Aorta (tissue), 5 donors: ENCODE data around the gene POLE2. TPM values are rescaled to one million over a fixed set of nuclear protein-coding genes. Genes with fewer than 3 reads are reported as not detected.

Experiments
- ATAC-seq: fragments of 200-7000 bp; cut with Tn5 transposase; one replicate; pipeline ENCODE4 v1.9.1; 2022; ENCODE audit warnings: moderate library complexity; ENCODE audit not compliant: low FRiP score
- DNase-seq, 2 donors: peaks; one replicate each; pipeline ENCODE4 v3.0.0-alpha.2; 2020
- H3K27ac ChIP-seq, 2 donors: one replicate each; pipeline ENCODE4 v1.5.1; 2013; ENCODE audit warnings: low read length in 2 of 2, mild to moderate bottlenecking in 2 of 2, moderate library complexity in 2 of 2, control low read depth in 1 of 2, inconsistent platforms in 1 of 2, low read depth in 1 of 2
- H3K27me3 ChIP-seq, 2 donors: one replicate each; pipeline ENCODE4 v1.6.1; 2013; ENCODE audit warnings: control low read depth in 1 of 2, low read length in 1 of 2, mild to moderate bottlenecking in 1 of 2, moderate library complexity in 1 of 2; ENCODE audit not compliant: insufficient read depth in 2 of 2, control insufficient read depth in 1 of 2
- H3K36me3 ChIP-seq, 2 donors: one replicate each; pipeline ENCODE4 v1.6.1; 2013; ENCODE audit warnings: control low read depth in 1 of 2, low read length in 1 of 2, mild to moderate bottlenecking in 1 of 2; ENCODE audit not compliant: insufficient read depth in 2 of 2, control insufficient read depth in 1 of 2
- H3K4me1 ChIP-seq, 2 donors: one replicate each; pipeline ENCODE4 v1.6.1; 2013; ENCODE audit warnings: low read length in 2 of 2, control low read depth in 1 of 2, mild to moderate bottlenecking in 1 of 2, moderate library complexity in 1 of 2; ENCODE audit not compliant: insufficient read depth in 2 of 2, control insufficient read depth in 1 of 2
- H3K4me3 ChIP-seq, 2 donors: one replicate each; pipeline ENCODE4 v1.5.1; 2013; ENCODE audit warnings: low read length in 2 of 2, control low read depth in 1 of 2, mild to moderate bottlenecking in 1 of 2
- H3K9me3 ChIP-seq: one replicate; pipeline ENCODE4 v1.6.1; 2013; ENCODE audit warnings: mild to moderate bottlenecking, low read length; ENCODE audit not compliant: control insufficient read depth
- WGBS, 2 donors: extraction: QIAGEN DNeasy Blood & Tissue Kit; methylation state at CpG; one replicate each; pipeline ENCODE4 v1.1.7; 2013; 5-methylcytosine and 5-hydroxymethylcytosine counted together
- intact Hi-C, 2 donors: fragments of 100-400 bp; cut with DNase I; formaldehyde crosslinking; loops; one replicate each; pipeline versions ENCODE4 v1.14.2 to v1.15.0; 2022
- polyA plus RNA-seq, 2 donors: library from polyadenylated mRNA; stranded (reverse); fragments of 200-250 nt; gene quantifications; one replicate each; pipeline ENCODE4 v1.2.3, GENCODE V29; 2013
- total RNA-seq, 2 donors: library from RNA; stranded (reverse); fragmentation: NEBNext Ultra II Directional; extraction: Animal tissue kit (Norgen Biotek cat#: 25700); gene quantifications; one replicate each; pipeline ENCODE4 v1.2.1, GENCODE V29; 2021
- donor health status: healthy with polysubstance abuse.
- donor health status: Bipolar disorder and iron deficiency.
- donor health status: DM: no; HTN: no; CAD: no.
- donor health status: DM: no; HTN: no; CAD: no.
- donor health status: DM: yes; HTN: yes; CAD: no.

The POLE2 gene
- total and polyA plus RNA-seq, 4 donors: 1.2 to 13.6 (median 4.3) TPM

GRCh38 chr14:49594347-49595091, 93.5 kb downstream of the POLE2 start:
- Histone ChIP-seq H3K4me1 (no peaks in the 10 kb centered on the region), H3K27ac (no peak overlapping the region), H3K9me3 (no peaks in the 10 kb centered on the region), H3K36me3 (no peaks in the 10 kb centered on the region), H3K4me3 (no peak overlapping the region), H3K27me3 (no peaks in the 10 kb centered on the region)
- intact Hi-C loops: no loop called here
- ATAC-seq (no peak), DNase-seq (no peak)
- WGBS, 2 donors: 15 to 21% methylated on average over 4 of the region's 4 CpGs

Other genes with a start within 250 kb of the POLE2 start
- 100 to 1,000 TPM; 827 to 860 TPM for gene RPS29, start 101.8 kb downstream of the POLE2 start, total RNA-seq
- 1,000 to 10,000 TPM; 4,047 to 6,386 TPM for gene RPS29, start 101.8 kb downstream of the POLE2 start, polyA plus RNA-seq
- 1 to 10 TPM; 5.2 to 5.3 TPM for gene LRR1, start 89.3 kb downstream of the POLE2 start, total RNA-seq
- gene LRR1, start 89.3 kb downstream of the POLE2 start, polyA plus RNA-seq: 10 to 100 TPM in 1 of 2 donors, 1 to 10 TPM in 1; 5.9 to 14.3 TPM
- 100 to 1,000 TPM; 147 to 153 TPM for gene RPL36AL, start 67.6 kb downstream of the POLE2 start, total RNA-seq
- gene RPL36AL, start 67.6 kb downstream of the POLE2 start, polyA plus RNA-seq: 100 to 1,000 TPM; 576 to 724 TPM
- gene MGAT2, start 67.4 kb downstream of the POLE2 start, total RNA-seq: 10 to 100 TPM; 27.8 to 28.9 TPM
- gene MGAT2, start 67.4 kb downstream of the POLE2 start, polyA plus RNA-seq: 10 to 100 TPM; 10.6 to 15.9 TPM
- 1 to 10 TPM; 4.8 TPM for gene DNAAF2, start 53.0 kb downstream of the POLE2 start, total RNA-seq
- 1 to 10 TPM; 3.9 to 4.5 TPM for gene DNAAF2, start 53.0 kb downstream of the POLE2 start, polyA plus RNA-seq
- 10 to 100 TPM; 10.1 to 19.4 TPM for gene KLHDC1, start 4.9 kb upstream of the POLE2 start, total RNA-seq
- gene KLHDC1, start 4.9 kb upstream of the POLE2 start, polyA plus RNA-seq: 1 to 10 TPM; 1.4 to 6.2 TPM
- gene KLHDC2, start 79.9 kb upstream of the POLE2 start, total RNA-seq: 10 to 100 TPM; 49.1 to 56.3 TPM
- 10 to 100 TPM; 40.2 to 93.7 TPM for gene KLHDC2, start 79.9 kb upstream of the POLE2 start, polyA plus RNA-seq
- 10 to 100 TPM; 70.7 to 75.8 TPM for gene NEMF, start 164.6 kb upstream of the POLE2 start, total RNA-seq
- 10 to 100 TPM; 27.2 to 34.6 TPM for gene NEMF, start 164.6 kb upstream of the POLE2 start, polyA plus RNA-seq
- gene ARF6, start 204.9 kb upstream of the POLE2 start, total RNA-seq: 10 to 100 TPM; 56.3 to 64.0 TPM
- gene ARF6, start 204.9 kb upstream of the POLE2 start, polyA plus RNA-seq: 10 to 100 TPM; 26.8 to 45.5 TPM